Body of pancreas (tissue), 4 donors: ENCODE measurements around the gene ALOX5AP. TPM values are rescaled to one million over a fixed set of nuclear protein-coding genes. Genes with fewer than 3 reads are reported as not detected.

Source experiments
- ATAC-seq: fragments of 150-250 bp; one replicate; pipeline ENCODE4 v1.9.1; 2016
- DNase-seq, 4 donors: peaks; one replicate each; pipeline ENCODE4 v3.0.0-alpha.2; 2019
- H3K27ac ChIP-seq, 4 donors: fragments of 200-600 bp; sonication (generic); 1 replicate in 3 of 4; 2 replicates in 1 of 4; pipeline versions ENCODE4 v1.5.1 to v1.6.1; 2016 to 2019; ENCODE audit warnings: mild to moderate bottlenecking in 1 of 4, mixed read lengths in 1 of 4, moderate library complexity in 1 of 4
- H3K27me3 ChIP-seq, 2 donors: fragments of 200-600 bp; sonication (generic); one replicate each; pipeline ENCODE4 v1.6.0; 2016; ENCODE audit warnings: mild to moderate bottlenecking in 1 of 2
- H3K36me3 ChIP-seq, 2 donors: fragments of 200-600 bp; sonication (generic); replicated peaks in 1 of 2; 2 replicates each; pipeline ENCODE4 v1.5.1; 2016; ENCODE audit warnings: low read depth in 2 of 2; ENCODE audit not compliant: insufficient read depth in 1 of 2
- H3K4me1 ChIP-seq: fragments of 200-600 bp; sonication (generic); one replicate; pipeline ENCODE4 v1.6.0; 2016
- H3K4me3 ChIP-seq, 2 donors: fragments of 200-600 bp; sonication (generic); 1 replicate in 1 of 2; 2 replicates in 1 of 2; pipeline ENCODE4 v1.5.1; 2016 to 2019
- H3K9me3 ChIP-seq, 3 donors: fragments of 200-600 bp; sonication (generic); 1 replicate in 2 of 3; 2 replicates in 1 of 3; pipeline ENCODE4 v1.5.1; 2016
- CTCF ChIP-seq, 7 experiments: fragments of 450-650 bp in 4 of 7; fragments of 200-600 bp in 3 of 7; sonication (generic) in 3 of 7; IDR thresholded peaks; one replicate each; pipeline ENCODE4 v1.5.1; 2016 to 2019; ENCODE audit warnings: antibody characterized with exemption in 7 of 7
- POLR2A ChIP-seq, 3 donors: fragments of 450-650 bp; IDR thresholded peaks; one replicate each; pipeline ENCODE4 v1.6.1; 2016; ENCODE audit warnings: antibody characterized with exemption in 3 of 3, mild to moderate bottlenecking in 2 of 3
- WGBS, 2 donors: methylation state at CpG; one replicate each; pipeline ENCODE4 v1.1.5; 2017; 5-methylcytosine and 5-hydroxymethylcytosine counted together
- intact Hi-C: fragments of 100-400 bp; cut with DNase I; formaldehyde crosslinking; loops from one replicate; pipeline ENCODE4 v1.15.1; 2023
- total RNA-seq, 2 donors: library from RNA; depleted of rRNA; stranded (reverse); fragments of >200 nt; gene quantifications; one replicate each; pipeline ENCODE4 v1.1.0, GENCODE V29; 2016

ALOX5AP gene
- total RNA-seq, 2 donors from 2014 or later, result 12.5 to 17.4 TPM

GRCh38 chr13:30804474-30804873 is 69.1 kb downstream of the ALOX5AP start:
- H3K4me3 ChIP-seq, result no peak overlapping the region
- WGBS, 2 donors, result 83 to 87% methylated on average over 4 to 5 of the region's 5 CpGs
- no peaks in the 10 kb centered on the region for H3K9me3 ChIP-seq
- peak overlapping the region in 1 of 4 donors; percentile 73 for H3K27ac ChIP-seq
- TF ChIP-seq CTCF (IDR thresholded peaks at IDR 0.05), result no peak
- no peak for TF ChIP-seq POLR2A (IDR thresholded peaks at IDR 0.05)
- H3K36me3 ChIP-seq, result no peaks in the 10 kb centered on the region
- peaks cover 21% of the 10 kb centered on the region for H3K4me1 ChIP-seq
- DNase-seq (no peak), ATAC-seq (no peak)
- no peaks in the 10 kb centered on the region for H3K27me3 ChIP-seq
- intact Hi-C loops, result no loop called here

GRCh38 chr13:30805132-30805537 is 69.8 kb downstream of the ALOX5AP start:
- Histone ChIP-seq H3K36me3 (no peaks in the 10 kb centered on the region), H3K9me3 (no peaks in the 10 kb centered on the region), H3K4me1 (peaks cover 27% of the 10 kb centered on the region), H3K27me3 (no peaks in the 10 kb centered on the region), H3K27ac (peak overlapping the region; percentile 42 to 73 (median 69)), H3K4me3 (no peak overlapping the region)
- no peak for TF ChIP-seq CTCF (IDR thresholded peaks at IDR 0.05)
- no peak for TF ChIP-seq POLR2A (IDR thresholded peaks at IDR 0.05)
- ATAC-seq (no peak), DNase-seq (peak in 1 of 4 donors; percentile 37)
- WGBS, 2 donors, result 29 to 44% methylated on average over 4 of the region's 4 CpGs
- intact Hi-C loops, result no loop called here

GRCh38 chr13:30805603-30806011 is 70.3 kb downstream of the ALOX5AP start:
- Histone ChIP-seq H3K4me3 (no peak overlapping the region), H3K4me1 (peaks cover 28% of the 10 kb centered on the region), H3K27ac (peak overlapping the region; percentile 42 to 73 (median 69)), H3K36me3 (no peaks in the 10 kb centered on the region), H3K27me3 (no peaks in the 10 kb centered on the region), H3K9me3 (no peaks in the 10 kb centered on the region)
- DNase-seq (peak; percentile 58 to 76 (median 64)), ATAC-seq (peak; percentile 68)
- 49% methylated on average over 4 to 7 of the region's 7 CpGs for WGBS, 2 donors
- TF ChIP-seq CTCF (IDR thresholded peaks at IDR 0.05) (no peak), POLR2A (IDR thresholded peaks at IDR 0.05) (no peak)
- intact Hi-C loops, result no loop called here

- Histone ChIP-seq H3K36me3 (no peaks in the 10 kb centered on the region), H3K4me3 (no peak overlapping the region), H3K4me1 (peaks cover 28% of the 10 kb centered on the region), H3K27ac (peak overlapping the region in 1 of 4 donors; percentile 73), H3K27me3 (no peaks in the 10 kb centered on the region), H3K9me3 (no peaks in the 10 kb centered on the region)
- DNase-seq (no peak), ATAC-seq (no peak)
- TF ChIP-seq CTCF (IDR thresholded peaks at IDR 0.05) (no peak), POLR2A (IDR thresholded peaks at IDR 0.05) (no peak)
- intact Hi-C loops, result no loop called here
- 36 to 38% methylated on average over 3 of the region's 3 CpGs for WGBS, 2 donors
These were observed 71.4 kb downstream of the ALOX5AP start for GRCh38 chr13:30806784-30807183.

- H3K27ac ChIP-seq, result no peak overlapping the region
- DNase-seq (no peak), ATAC-seq (no peak)
- TF ChIP-seq POLR2A (IDR thresholded peaks at IDR 0.05) (no peak), CTCF (IDR thresholded peaks at IDR 0.05) (no peak)
- no peaks in the 10 kb centered on the region for H3K9me3 ChIP-seq
- no peak overlapping the region for H3K4me3 ChIP-seq
- no peaks in the 10 kb centered on the region for H3K27me3 ChIP-seq
- intact Hi-C loops, result no loop called here
- peaks cover 28% of the 10 kb centered on the region for H3K4me1 ChIP-seq
- WGBS, 2 donors, result 89 to 91% methylated on average over 4 of the region's 4 CpGs
- no peaks in the 10 kb centered on the region for H3K36me3 ChIP-seq
These were observed 72.0 kb downstream of the ALOX5AP start for GRCh38 chr13:30807392-30807791.
